ENCODE data around the gene MAGI1. TPM values are rescaled to one million over a fixed set of nuclear protein-coding genes. Genes with fewer than 3 reads are reported as not detected.

Gene MAGI1
- polyA plus RNA-seq, 5 donors: 17.5 to 29.3 (median 27.6) TPM

GRCh38 chr3:65485826-65486469 is 552.8 kb downstream of the MAGI1 start:
- no peak for DNase-seq

- no peak for DNase-seq
Measured at GRCh38 chr3:65484964-65485363, 553.8 kb downstream of the MAGI1 start.

- DNase-seq: peak; percentile 54 to 64
Measured at GRCh38 chr3:65483480-65483879, 555.2 kb downstream of the MAGI1 start.

GRCh38 chr3:65483011-65483410 is 555.7 kb downstream of the MAGI1 start:
- no peak for DNase-seq

- no peak for DNase-seq
Measured at GRCh38 chr3:65481085-65481484, 557.6 kb downstream of the MAGI1 start.

GRCh38 chr3:65479990-65480389 is 558.7 kb downstream of the MAGI1 start:
- no peak for DNase-seq

- DNase-seq: no peak
Measured at GRCh38 chr3:65478551-65479500, 559.9 kb downstream of the MAGI1 start.

GRCh38 chr3:65473736-65474135 is 565.0 kb downstream of the MAGI1 start:
- no peak for DNase-seq

- DNase-seq: no peak
Measured at GRCh38 chr3:65472501-65472900, 566.2 kb downstream of the MAGI1 start.

- DNase-seq: no peak
Measured at GRCh38 chr3:65466300-65466988, 572.3 kb downstream of the MAGI1 start.

- DNase-seq: no peak
Measured at GRCh38 chr3:65449841-65450428, 588.8 kb downstream of the MAGI1 start.

GRCh38 chr3:65448120-65448519 is 590.6 kb downstream of the MAGI1 start:
- DNase-seq: no peak

- DNase-seq: no peak
Measured at GRCh38 chr3:65445573-65446169, 593.0 kb downstream of the MAGI1 start.

GRCh38 chr3:65444447-65444815 is 594.3 kb downstream of the MAGI1 start:
- no peak for DNase-seq

- DNase-seq: no peak
Measured at GRCh38 chr3:65443739-65444446, 594.8 kb downstream of the MAGI1 start.

- peak; percentile 46 to 61 for DNase-seq
Measured at GRCh38 chr3:65439641-65440284, 599.0 kb downstream of the MAGI1 start.

- no peak for DNase-seq
Measured at GRCh38 chr3:65438612-65439011, 600.1 kb downstream of the MAGI1 start.

- DNase-seq: no peak
Measured at GRCh38 chr3:65438096-65438495, 600.6 kb downstream of the MAGI1 start.

GRCh38 chr3:65436580-65436979 is 602.1 kb downstream of the MAGI1 start:
- peak in 1 of 2 donors; percentile 21 for DNase-seq

- no peak for DNase-seq
Measured at GRCh38 chr3:65433480-65433879, 605.2 kb downstream of the MAGI1 start.

Measured in right lung (tissue), 5 donors.